CMK (cell line): ENCODE results near the gene RGS7.

Experiments used
- DNase-seq: peaks from one replicate; pipeline ENCODE4 v3.0.0-alpha.2; 2010; ENCODE audit warnings: low read depth

RGS7 gene

GRCh38 chr1:241356519-241357365 lies at the start of gene RGS7:
RGS7 (minus strand) TSS chr1:241357205.
- no peak for DNase-seq

GRCh38 chr1:241406421-241406820 lies 49.4 kb upstream of the RGS7 start:
- DNase-seq: no peak

- DNase-seq: no peak
Measured at GRCh38 chr1:241401156-241401555, 44.2 kb upstream of the RGS7 start.

GRCh38 chr1:241396747-241397681 lies 40.0 kb upstream of the RGS7 start:
- DNase-seq: no peak

- no peak for DNase-seq
Measured at GRCh38 chr1:241391926-241392710, 35.1 kb upstream of the RGS7 start.

- DNase-seq: no peak
Measured at GRCh38 chr1:241390526-241390925, 33.5 kb upstream of the RGS7 start.

GRCh38 chr1:241389400-241389799 lies 32.4 kb upstream of the RGS7 start:
- DNase-seq: no peak

- DNase-seq: no peak
Measured at GRCh38 chr1:241387216-241387615, 30.2 kb upstream of the RGS7 start.

GRCh38 chr1:241376701-241377100 lies 19.7 kb upstream of the RGS7 start:
- no peak for DNase-seq

- DNase-seq: no peak
Measured at GRCh38 chr1:241375886-241376285, 18.9 kb upstream of the RGS7 start.

- DNase-seq: no peak
Measured at GRCh38 chr1:241366196-241366595, 9.2 kb upstream of the RGS7 start.

GRCh38 chr1:241362350-241362749 lies 5.3 kb upstream of the RGS7 start:
- DNase-seq: no peak

- no peak for DNase-seq
Measured at GRCh38 chr1:241357366-241358340, 648 bp upstream of the RGS7 start.

GRCh38 chr1:241356187-241356518 lies 852 bp downstream of the RGS7 start:
- no peak for DNase-seq

- no peak for DNase-seq
Measured at GRCh38 chr1:241355311-241356010, 1.5 kb downstream of the RGS7 start.

- no peak for DNase-seq
Measured at GRCh38 chr1:241352401-241352800, 4.6 kb downstream of the RGS7 start.

GRCh38 chr1:241351841-241352240 lies 5.2 kb downstream of the RGS7 start:
- no peak for DNase-seq

- DNase-seq: no peak
Measured at GRCh38 chr1:241343956-241344355, 13.0 kb downstream of the RGS7 start.

- no peak for DNase-seq
Measured at GRCh38 chr1:241336335-241336734, 20.7 kb downstream of the RGS7 start.

- DNase-seq: no peak
Measured at GRCh38 chr1:241332987-241333386, 24.0 kb downstream of the RGS7 start.

- no peak for DNase-seq
Measured at GRCh38 chr1:241332037-241332409, 25.0 kb downstream of the RGS7 start.
